GM23248 (cell line): ENCODE data around the gene LSMEM2.

Experiments
- EZH2 ChIP-seq: fragments of 200-600 bp; sonication (generic); IDR thresholded peaks from 2 replicates; pipeline ENCODE4 v1.6.1; 2018; ENCODE audit warnings: antibody characterized with exemption, mild to moderate bottlenecking; ENCODE audit not compliant: insufficient read depth, poor library complexity, severe bottlenecking
- EZH2phosphoT487 ChIP-seq: fragments of 200-600 bp; sonication (generic); IDR thresholded peaks from 2 replicates; pipeline ENCODE4 v1.6.1; 2018; ENCODE audit warnings: antibody characterized with exemption, moderate library complexity, mild to moderate bottlenecking, low read depth; ENCODE audit not compliant: insufficient read depth

- TF ChIP-seq EZH2 (no peak), EZH2phosphoT487 (no peak)
Measured at GRCh38 chr3:50250514-50250913, 28.4 kb upstream of the LSMEM2 start.
